HG03342 (cell line): ENCODE measurements around the gene GON7.
"Not testable (repeated sequence)": the region's sequence is repeated elsewhere in the genome, so short reads cannot be mapped to it uniquely, and the experiment has no call there.

Experiments
- ATAC-seq: cut with Tn5 transposase; IDR thresholded peaks from one replicate; pipeline ENCODE4 v1.9.1; 2021; ENCODE audit warnings: mild to moderate bottlenecking, moderate library complexity; ENCODE audit not compliant: unreplicated experiment

GON7 gene, protein sequence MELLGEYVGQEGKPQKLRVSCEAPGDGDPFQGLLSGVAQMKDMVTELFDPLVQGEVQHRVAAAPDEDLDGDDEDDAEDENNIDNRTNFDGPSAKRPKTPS

GRCh38 chr14:93206793-93207467 is at the start of gene GON7, which contains the start of gene UBR7:
TSS of gene GON7 (minus strand) at chr14:93207065. CDS start at chr14:93207037, 28 bp downstream.
TSS of gene UBR7 (plus strand) at chr14:93207256. CDS start at chr14:93207292, 36 bp downstream.
- ATAC-seq, result peak; percentile 89

- no peak for ATAC-seq
Observed at GRCh38 chr14:93249128-93249831, 42.4 kb upstream of the GON7 start.

DNA sequence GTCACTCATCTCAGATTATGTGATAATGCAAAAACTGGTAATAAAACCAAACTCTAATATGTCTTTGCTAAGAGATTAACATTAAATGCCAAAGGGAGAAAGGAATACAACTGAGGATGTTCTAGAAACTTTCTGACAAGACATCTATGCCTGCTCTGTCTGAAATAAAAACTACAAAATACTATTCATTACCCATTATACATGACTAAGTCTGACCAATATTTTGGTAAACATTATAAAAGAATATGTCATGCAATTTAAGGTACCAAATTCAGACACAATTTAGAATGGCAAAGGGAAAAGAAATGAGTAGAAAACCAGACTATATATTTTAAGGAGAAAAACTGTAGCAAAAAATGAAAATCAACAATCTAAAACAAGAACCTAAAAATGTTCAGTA is 39.7 kb upstream of the GON7 start:
- no peak for ATAC-seq

GRCh38 chr14:93245764-93246420 is 39.0 kb upstream of the GON7 start:
- no peak for ATAC-seq

DNA sequence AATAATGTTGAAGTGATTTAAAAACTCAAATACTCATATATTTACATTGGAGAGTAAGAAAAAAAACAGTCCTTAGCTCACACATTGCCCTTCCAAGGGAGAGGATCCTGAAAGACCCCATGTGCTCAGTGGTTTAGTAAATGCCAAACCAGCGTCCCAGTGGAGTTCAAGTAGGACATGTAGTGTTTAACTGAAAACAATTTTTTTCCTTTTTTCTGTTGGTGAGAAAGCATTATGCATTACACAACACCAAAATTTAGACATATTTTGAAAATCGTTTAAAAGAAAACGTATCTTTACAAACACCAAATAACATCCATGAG is 33.8 kb upstream of the GON7 start:
- no peak for ATAC-seq

- no peak for ATAC-seq
Observed at GRCh38 chr14:93239869-93240677, 33.2 kb upstream of the GON7 start.

DNA sequence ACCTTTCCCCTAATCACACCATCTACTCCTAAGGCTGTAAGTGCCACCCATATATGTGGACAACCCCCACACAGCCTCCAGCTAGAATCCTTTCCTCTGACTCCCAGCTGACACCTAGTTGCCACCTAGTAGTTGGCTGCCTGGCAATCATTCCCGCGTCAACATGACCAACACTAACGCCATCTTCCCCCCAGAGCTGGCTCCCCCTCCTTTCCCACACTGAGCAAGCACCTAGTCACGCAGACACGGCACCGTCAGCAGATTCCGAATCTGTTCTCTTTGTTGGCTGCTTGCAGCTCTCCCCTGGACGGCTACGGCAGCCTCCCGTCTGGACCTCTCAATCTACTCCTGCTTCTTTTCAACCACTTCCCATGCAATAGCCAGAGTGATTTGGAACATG is 27.9 kb upstream of the GON7 start:
- ATAC-seq, result no peak

GRCh38 chr14:93233078-93233477 is 26.2 kb upstream of the GON7 start:
- ATAC-seq, result not testable (repeated sequence)

DNA sequence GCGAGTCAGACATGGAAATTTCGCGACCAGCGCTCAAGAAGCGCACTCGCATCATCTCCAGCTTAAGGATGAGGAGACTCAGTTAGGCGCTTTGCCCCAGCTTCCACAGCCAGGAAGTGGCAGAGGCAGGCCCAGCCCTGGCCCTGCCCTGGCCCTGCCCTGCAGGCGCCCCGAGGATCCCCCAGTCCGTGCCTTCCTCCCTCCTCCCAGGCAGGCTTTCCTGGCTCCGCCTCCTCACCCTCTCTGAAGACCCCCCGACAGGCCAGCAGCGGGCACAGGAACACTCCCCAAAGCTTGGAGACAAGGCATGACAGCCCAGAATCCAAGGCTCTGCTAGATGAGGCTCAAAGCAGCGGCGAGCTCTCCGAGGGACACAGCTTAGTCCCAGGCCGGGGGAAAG is 25.3 kb upstream of the GON7 start:
- no peak for ATAC-seq

GRCh38 chr14:93231129-93231979 is 24.5 kb upstream of the GON7 start:
- no peak for ATAC-seq

DNA sequence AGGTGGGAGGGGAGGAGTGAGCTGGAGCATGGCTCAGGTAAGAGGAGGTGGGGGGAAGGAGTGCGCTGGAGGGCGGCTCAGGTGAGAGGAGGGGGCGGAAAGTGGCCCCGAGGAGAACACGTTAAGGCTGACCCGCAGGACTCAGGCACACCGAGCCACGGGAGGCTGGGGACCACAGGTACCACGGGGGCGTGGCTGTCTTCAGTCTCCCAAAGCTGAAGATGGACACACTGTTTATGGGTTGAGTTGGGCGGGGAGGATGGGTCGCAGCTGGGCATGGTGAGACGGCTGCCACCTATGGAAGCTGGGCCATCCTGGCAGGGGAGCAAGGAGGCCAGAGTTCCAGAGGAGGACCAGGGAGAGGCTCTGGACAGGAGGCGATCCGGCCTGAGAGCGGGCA is 23.7 kb upstream of the GON7 start:
- ATAC-seq, result no peak

DNA sequence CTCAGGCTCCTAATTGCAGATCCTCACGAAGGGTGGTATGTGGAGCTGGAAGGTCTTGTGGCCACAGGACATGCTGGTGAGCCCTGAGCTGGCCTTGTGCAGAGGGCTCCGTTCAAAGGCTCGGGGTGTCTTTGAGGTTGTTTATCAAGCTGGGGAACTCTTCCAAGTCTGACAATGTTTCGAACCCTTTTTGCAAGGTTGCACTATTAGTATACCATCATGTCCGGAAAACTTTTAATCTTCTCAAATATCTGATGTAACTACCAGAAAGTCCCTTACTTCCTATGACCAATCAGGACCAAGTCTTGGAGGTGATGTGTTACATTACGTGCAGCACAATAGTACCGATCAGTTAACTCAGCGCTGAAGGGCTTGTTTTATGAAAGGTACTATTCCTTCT is 21.7 kb upstream of the GON7 start:
- no peak for ATAC-seq

DNA sequence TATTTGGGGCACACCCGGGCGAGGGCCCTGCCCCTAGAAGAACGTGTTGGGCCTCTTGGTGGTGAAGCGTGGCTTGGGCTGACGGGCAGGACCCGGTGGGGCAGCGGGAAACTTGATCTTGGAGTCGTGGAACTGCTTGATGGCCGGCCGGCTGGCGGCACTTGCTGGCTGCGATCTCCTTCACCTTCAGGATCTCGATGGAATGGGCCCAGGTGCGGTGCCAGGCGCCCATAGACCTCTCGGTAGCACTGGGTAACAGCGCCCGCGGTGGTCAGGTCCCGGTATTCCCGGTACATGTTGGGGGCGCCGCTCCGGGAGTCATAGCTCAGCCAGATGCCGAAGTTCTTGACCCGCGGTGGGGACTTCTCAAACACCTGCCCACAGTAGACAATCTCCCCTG is 16.7 kb upstream of the GON7 start:
- no peak for ATAC-seq

DNA sequence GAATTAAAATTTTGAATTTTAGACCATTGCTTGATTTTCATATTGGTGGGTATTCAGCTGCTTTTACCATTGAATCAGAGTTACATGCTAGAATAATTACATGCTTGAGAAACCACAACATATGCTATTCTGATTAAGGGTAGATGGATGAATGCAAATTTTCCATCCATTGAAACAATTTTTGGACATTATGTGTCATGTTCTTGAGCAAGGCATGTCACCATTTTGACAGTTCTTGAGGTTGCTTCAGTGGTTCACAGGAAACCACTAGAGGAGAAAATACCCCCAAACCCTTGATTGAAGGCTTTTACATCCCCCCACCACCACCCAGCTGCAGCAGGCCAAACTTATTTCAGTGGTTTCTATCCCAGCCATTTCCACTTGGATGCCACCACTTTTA is 13.6 kb upstream of the GON7 start:
- ATAC-seq, result no peak

DNA sequence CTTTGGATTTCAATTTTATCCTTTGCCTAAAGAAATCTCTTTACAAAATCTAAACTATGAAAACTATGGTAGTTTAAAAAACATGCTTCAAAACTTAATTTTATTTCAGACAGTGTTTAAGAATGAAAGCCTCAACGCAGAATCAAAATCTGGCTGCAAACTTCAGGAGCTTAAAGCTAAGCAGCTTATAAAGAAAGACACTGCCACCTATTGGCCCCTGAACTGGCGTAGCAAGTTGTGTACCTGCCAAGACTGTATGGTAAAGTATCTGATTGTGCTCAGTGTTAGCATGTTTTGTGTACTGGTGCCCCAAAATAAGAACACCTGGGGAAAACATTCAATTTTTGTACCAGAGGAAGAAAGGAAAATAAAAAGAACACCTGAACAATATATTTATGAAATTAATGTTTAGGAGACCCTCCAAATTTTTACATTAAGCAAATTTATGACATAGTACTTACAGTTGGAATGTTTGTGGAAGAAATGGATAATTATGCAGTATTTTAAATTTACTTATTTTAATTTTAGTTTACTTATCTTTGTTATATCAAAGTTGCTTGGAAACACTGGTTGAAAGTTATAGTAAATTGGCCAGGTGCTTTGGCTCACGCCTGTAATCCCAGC is 12.3 kb upstream of the GON7 start:
- ATAC-seq, result no peak

GRCh38 chr14:93214598-93214997 is 7.7 kb upstream of the GON7 start:
- no peak for ATAC-seq

GRCh38 chr14:93212432-93212831 is 5.6 kb upstream of the GON7 start:
- peak; percentile 50 for ATAC-seq

GRCh38 chr14:93207468-93208308 is 823 bp upstream of the GON7 start:
- ATAC-seq, result peak; percentile 39

- no peak for ATAC-seq
Observed at GRCh38 chr14:93201155-93201704, 5.6 kb downstream of the GON7 start.
